Gastroesophageal sphincter (tissue), 4 donors: ENCODE measurements around the gene HS3ST3B1. TPM values are rescaled to one million over a fixed set of nuclear protein-coding genes. Genes with fewer than 3 reads are reported as not detected.

Source experiments
- ATAC-seq: fragments of 150-250 bp; one replicate; pipeline ENCODE4 v1.9.1; 2016; ENCODE audit warnings: mild to moderate bottlenecking, moderate library complexity
- H3K27ac ChIP-seq, 4 donors: fragments of 200-600 bp; sonication (generic) in 3 of 4; 1 replicate in 3 of 4; 2 replicates in 1 of 4; pipeline ENCODE4 v1.5.1; 2016 to 2019
- H3K27me3 ChIP-seq: fragments of 200-600 bp; sonication (generic); one replicate; pipeline ENCODE4 v1.5.1; 2019
- H3K36me3 ChIP-seq, 2 donors: fragments of 200-600 bp; sonication (generic); one replicate each; pipeline ENCODE4 v1.5.1; 2019; ENCODE audit warnings: control low read depth in 1 of 2
- H3K4me1 ChIP-seq, 3 donors: fragments of 200-600 bp; sonication (generic); 1 replicate in 2 of 3; 2 replicates in 1 of 3; pipeline ENCODE4 v1.5.1; 2016 to 2019; ENCODE audit warnings: control low read depth in 2 of 3
- H3K4me3 ChIP-seq, 2 donors: fragments of 200-600 bp; sonication (generic); one replicate each; pipeline ENCODE4 v1.5.1; 2019; ENCODE audit warnings: mild to moderate bottlenecking in 1 of 2, moderate library complexity in 1 of 2
- H3K9me3 ChIP-seq, 3 donors: fragments of 200-600 bp; sonication (generic); one replicate each; pipeline ENCODE4 v1.5.1; 2017 to 2019; ENCODE audit warnings: control low read depth in 2 of 3
- CTCF ChIP-seq, 4 experiments: fragments of 200-600 bp in 2 of 4; fragments of 450-650 bp in 2 of 4; sonication (generic) in 1 of 4; IDR thresholded peaks; one replicate each; pipeline ENCODE4 v1.5.1; 2017 to 2019; ENCODE audit warnings: antibody characterized with exemption in 4 of 4, mild to moderate bottlenecking in 2 of 4, moderate library complexity in 2 of 4
- EP300 ChIP-seq: sonication (generic); formaldehyde crosslinking; IDR thresholded peaks from one replicate; pipeline ENCODE4 v1.6.1; 2017; ENCODE audit warnings: antibody characterized with exemption, mild to moderate bottlenecking
- POLR2A ChIP-seq, 2 donors: fragments of 450-650 bp; IDR thresholded peaks; one replicate each; pipeline ENCODE4 v1.6.1; 2017; ENCODE audit warnings: antibody characterized with exemption in 2 of 2, mild to moderate bottlenecking in 2 of 2, moderate library complexity in 1 of 2
- POLR2AphosphoS5 ChIP-seq: sonication (generic); formaldehyde crosslinking; IDR thresholded peaks from one replicate; pipeline ENCODE4 v1.6.1; 2017; ENCODE audit warnings: antibody characterized with exemption
- WGBS, 2 donors: methylation state at CpG; one replicate each; pipeline ENCODE4 v1.1.5; 2018; ENCODE audit warnings: low coverage in 1 of 2; 5-methylcytosine and 5-hydroxymethylcytosine counted together
- total RNA-seq, 4 donors: library from RNA; depleted of rRNA; stranded (reverse); fragments of >200 nt; gene quantifications; one replicate each; pipeline ENCODE4 v1.1.0, GENCODE V29; 2016

HS3ST3B1 gene
- total RNA-seq, 4 donors from 2014 or later: 2.6 to 4.2 (median 3.1) TPM

- H3K4me3 ChIP-seq: no peak overlapping the region
- H3K4me1 ChIP-seq: no peaks in the 10 kb centered on the region
- no peaks in the 10 kb centered on the region for H3K36me3 ChIP-seq
- H3K9me3 ChIP-seq: no peaks in the 10 kb centered on the region
- TF ChIP-seq POLR2A (IDR thresholded peaks at IDR 0.05): no peak
- TF ChIP-seq EP300: no peak
- no peak for TF ChIP-seq POLR2AphosphoS5
- no peak for TF ChIP-seq CTCF (IDR thresholded peaks at IDR 0.05)
- no peak for ATAC-seq
- no peak overlapping the region for H3K27ac ChIP-seq
- H3K27me3 ChIP-seq: no peaks in the 10 kb centered on the region
- WGBS, 2 donors: 70 to 71% methylated on average over 2 of the region's 2 CpGs
Measured at GRCh38 chr17:14361470-14361869, 60.6 kb downstream of the HS3ST3B1 start.

- H3K9me3 ChIP-seq: no peaks in the 10 kb centered on the region
- WGBS, 2 donors: 33 to 75% methylated on average over 1 to 2 of the region's 2 CpGs
- H3K27ac ChIP-seq: no peak overlapping the region
- no peak overlapping the region for H3K4me3 ChIP-seq
- H3K36me3 ChIP-seq: no peaks in the 10 kb centered on the region
- no peak for ATAC-seq
- no peaks in the 10 kb centered on the region for H3K4me1 ChIP-seq
- no peaks in the 10 kb centered on the region for H3K27me3 ChIP-seq
- TF ChIP-seq POLR2A (IDR thresholded peaks at IDR 0.05) (no peak), EP300 (no peak), POLR2AphosphoS5 (no peak), CTCF (IDR thresholded peaks at IDR 0.05) (no peak)
Measured at GRCh38 chr17:14361945-14362508, 61.1 kb downstream of the HS3ST3B1 start.

GRCh38 chr17:14366199-14366598, 65.3 kb downstream of the HS3ST3B1 start:
- Histone ChIP-seq H3K27me3 (peaks cover 7% of the 10 kb centered on the region), H3K4me1 (no peaks in the 10 kb centered on the region), H3K27ac (no peak overlapping the region), H3K9me3 (no peaks in the 10 kb centered on the region), H3K36me3 (no peaks in the 10 kb centered on the region), H3K4me3 (no peak overlapping the region)
- WGBS, 2 donors: 39 to 73% methylated on average over 3 of the region's 3 CpGs
- no peak for ATAC-seq
- TF ChIP-seq POLR2AphosphoS5 (no peak), POLR2A (IDR thresholded peaks at IDR 0.05) (no peak), CTCF (IDR thresholded peaks at IDR 0.05) (no peak)

- no peaks in the 10 kb centered on the region for H3K9me3 ChIP-seq
- H3K27ac ChIP-seq: no peak overlapping the region
- ATAC-seq: no peak
- H3K4me3 ChIP-seq: no peak overlapping the region
- 66 to 68% methylated on average over 6 of the region's 6 CpGs for WGBS, 2 donors
- H3K27me3 ChIP-seq: peaks cover 12% of the 10 kb centered on the region
- TF ChIP-seq POLR2AphosphoS5: no peak
- TF ChIP-seq POLR2A (IDR thresholded peaks at IDR 0.05): no peak
- no peak for TF ChIP-seq CTCF (IDR thresholded peaks at IDR 0.05)
- no peak for TF ChIP-seq EP300
- H3K4me1 ChIP-seq: no peaks in the 10 kb centered on the region
- no peaks in the 10 kb centered on the region for H3K36me3 ChIP-seq
Measured at GRCh38 chr17:14372461-14372860, 71.6 kb downstream of the HS3ST3B1 start.

- 39 to 49% methylated on average over 3 to 6 of the region's 10 CpGs for WGBS, 2 donors
- no peak overlapping the region for H3K27ac ChIP-seq
- H3K9me3 ChIP-seq: no peaks in the 10 kb centered on the region
- no peaks in the 10 kb centered on the region for H3K36me3 ChIP-seq
- peaks cover 12% of the 10 kb centered on the region for H3K27me3 ChIP-seq
- no peak for ATAC-seq
- TF ChIP-seq EP300 (no peak), POLR2A (IDR thresholded peaks at IDR 0.05) (no peak), POLR2AphosphoS5 (no peak), CTCF (IDR thresholded peaks at IDR 0.05) (no peak)
- no peaks in the 10 kb centered on the region for H3K4me1 ChIP-seq
- no peak overlapping the region for H3K4me3 ChIP-seq
Measured at GRCh38 chr17:14372905-14373613, 72.2 kb downstream of the HS3ST3B1 start.
